ENCODE data around the gene ERN1.

ERN1 gene

GRCh38 chr17:64149196-64149595 is 19.3 kb upstream of the ERN1 start:
- no peak overlapping the region for H3K4me3 ChIP-seq (ENCODE audit: low read depth in 1 of 2, low read length in 2 of 2)
- no peak for TF ChIP-seq EZH2 (IDR thresholded peaks at IDR 0.05; ENCODE audit: borderline replicate concordance, low read depth, low read length, severe bottlenecking)
- no peak for TF ChIP-seq CTCF (IDR thresholded peaks at IDR 0.05; ENCODE audit: borderline replicate concordance, extremely low read depth, low read length, poor library complexity, severe bottlenecking)
- no peak overlapping the region for H2AFZ ChIP-seq (ENCODE audit: low read depth, low read length)
- no peak overlapping the region for H3K4me2 ChIP-seq (ENCODE audit: insufficient read depth, low read length)
- H3K27ac ChIP-seq (ENCODE audit: low read length) = no peak overlapping the region
- H3K36me3 ChIP-seq (ENCODE audit: insufficient read depth, low read length) = peaks cover 45% of the 10 kb centered on the region
- ATAC-seq (ENCODE audit: insufficient read depth, low read depth) (no peak), DNase-seq (no peak)
- H3K4me1 ChIP-seq (ENCODE audit: insufficient read depth, low read length) = peaks cover 20% of the 10 kb centered on the region
- no peak overlapping the region for H3K9ac ChIP-seq (ENCODE audit: low read depth, low read length)
- no peaks in the 10 kb centered on the region for H3K9me3 ChIP-seq (ENCODE audit: insufficient read depth, low read length, severe bottlenecking)
- peaks cover 17% of the 10 kb centered on the region for H3K79me2 ChIP-seq (ENCODE audit: insufficient read depth, low read length)
- H3K27me3 ChIP-seq (ENCODE audit: insufficient read depth, low read length, poor library complexity) = no peaks in the 10 kb centered on the region
- H4K20me1 ChIP-seq (ENCODE audit: insufficient read depth, low read length) = 0 out of 2 replicates have a peak, but pooled peaks cover 5% of the 10 kb centered on the region

- ATAC-seq (ENCODE audit: insufficient read depth, low read depth) (no peak), DNase-seq (peak; percentile 19)
- TF ChIP-seq EZH2 (IDR thresholded peaks at IDR 0.05; ENCODE audit: borderline replicate concordance, low read depth, low read length, severe bottlenecking) = no peak
- peak; percentile 28 for TF ChIP-seq CTCF (IDR thresholded peaks at IDR 0.05; ENCODE audit: borderline replicate concordance, extremely low read depth, low read length, poor library complexity, severe bottlenecking)
- Histone ChIP-seq H4K20me1 (ENCODE audit: insufficient read depth, low read length) (0 out of 2 replicates have a peak, but pooled peaks cover 5% of the 10 kb centered on the region), H3K36me3 (ENCODE audit: insufficient read depth, low read length) (peaks cover 42% of the 10 kb centered on the region), H3K9ac (ENCODE audit: low read depth, low read length) (no peak overlapping the region), H3K9me3 (ENCODE audit: insufficient read depth, low read length, severe bottlenecking) (no peaks in the 10 kb centered on the region), H3K27ac (ENCODE audit: low read length) (peak overlapping the region; percentile 19; the same call in 1 of the 2 replicates), H3K79me2 (ENCODE audit: insufficient read depth, low read length) (peaks cover 17% of the 10 kb centered on the region), H2AFZ (ENCODE audit: low read depth, low read length) (no peak overlapping the region), H3K27me3 (ENCODE audit: insufficient read depth, low read length, poor library complexity) (no peaks in the 10 kb centered on the region), H3K4me3 (ENCODE audit: low read depth in 1 of 2, low read length in 2 of 2) (no peak overlapping the region), H3K4me1 (ENCODE audit: insufficient read depth, low read length) (peaks cover 20% of the 10 kb centered on the region), H3K4me2 (ENCODE audit: insufficient read depth, low read length) (no peak overlapping the region)
Observed at GRCh38 chr17:64148699-64149098, 18.8 kb upstream of the ERN1 start.

- H3K9ac ChIP-seq (ENCODE audit: low read depth, low read length) = no peak overlapping the region
- peaks cover 38% of the 10 kb centered on the region for H3K36me3 ChIP-seq (ENCODE audit: insufficient read depth, low read length)
- ATAC-seq (ENCODE audit: insufficient read depth, low read depth) = no peak
- no peak overlapping the region for H3K4me2 ChIP-seq (ENCODE audit: insufficient read depth, low read length)
- H3K9me3 ChIP-seq (ENCODE audit: insufficient read depth, low read length, severe bottlenecking) = no peaks in the 10 kb centered on the region
- H2AFZ ChIP-seq (ENCODE audit: low read depth, low read length) = no peak overlapping the region
- TF ChIP-seq EZH2 (IDR thresholded peaks at IDR 0.05; ENCODE audit: borderline replicate concordance, low read depth, low read length, severe bottlenecking) = no peak
- TF ChIP-seq CTCF (IDR thresholded peaks at IDR 0.05; ENCODE audit: borderline replicate concordance, extremely low read depth, low read length, poor library complexity, severe bottlenecking) = no peak
- H3K4me3 ChIP-seq (ENCODE audit: low read depth in 1 of 2, low read length in 2 of 2) = no peak overlapping the region
- H3K27ac ChIP-seq (ENCODE audit: low read length) = no peak overlapping the region
- H3K79me2 ChIP-seq (ENCODE audit: insufficient read depth, low read length) = peaks cover 17% of the 10 kb centered on the region
- DNase-seq = no peak
- H3K4me1 ChIP-seq (ENCODE audit: insufficient read depth, low read length) = peaks cover 20% of the 10 kb centered on the region
- no peaks in the 10 kb centered on the region for H3K27me3 ChIP-seq (ENCODE audit: insufficient read depth, low read length, poor library complexity)
- H4K20me1 ChIP-seq (ENCODE audit: insufficient read depth, low read length) = 0 out of 2 replicates have a peak, but pooled peaks cover 5% of the 10 kb centered on the region
Observed at GRCh38 chr17:64148017-64148631, 18.2 kb upstream of the ERN1 start.

Data from DND-41 (cell line).